Skin of body (tissue), 2 donors: ENCODE data around the gene EIF4E. TPM values are rescaled to one million over a fixed set of nuclear protein-coding genes. Genes with fewer than 3 reads are reported as not detected.
"Not testable (repeated sequence)": the region's sequence is repeated elsewhere in the genome, so short reads cannot be mapped to it uniquely, and the experiment has no call there.

Experiments used
- DNase-seq: peaks from one replicate; lab custom pipeline; 2025; lab: John Stamatoyannopoulos, UW
- total RNA-seq: library from RNA; depleted of rRNA; stranded (reverse); fragments of >200 nt; gene quantifications from one replicate; pipeline ENCODE4 v1.2.3, GENCODE V29; 2014

Gene EIF4E
- 125 TPM for total RNA-seq

DNA sequence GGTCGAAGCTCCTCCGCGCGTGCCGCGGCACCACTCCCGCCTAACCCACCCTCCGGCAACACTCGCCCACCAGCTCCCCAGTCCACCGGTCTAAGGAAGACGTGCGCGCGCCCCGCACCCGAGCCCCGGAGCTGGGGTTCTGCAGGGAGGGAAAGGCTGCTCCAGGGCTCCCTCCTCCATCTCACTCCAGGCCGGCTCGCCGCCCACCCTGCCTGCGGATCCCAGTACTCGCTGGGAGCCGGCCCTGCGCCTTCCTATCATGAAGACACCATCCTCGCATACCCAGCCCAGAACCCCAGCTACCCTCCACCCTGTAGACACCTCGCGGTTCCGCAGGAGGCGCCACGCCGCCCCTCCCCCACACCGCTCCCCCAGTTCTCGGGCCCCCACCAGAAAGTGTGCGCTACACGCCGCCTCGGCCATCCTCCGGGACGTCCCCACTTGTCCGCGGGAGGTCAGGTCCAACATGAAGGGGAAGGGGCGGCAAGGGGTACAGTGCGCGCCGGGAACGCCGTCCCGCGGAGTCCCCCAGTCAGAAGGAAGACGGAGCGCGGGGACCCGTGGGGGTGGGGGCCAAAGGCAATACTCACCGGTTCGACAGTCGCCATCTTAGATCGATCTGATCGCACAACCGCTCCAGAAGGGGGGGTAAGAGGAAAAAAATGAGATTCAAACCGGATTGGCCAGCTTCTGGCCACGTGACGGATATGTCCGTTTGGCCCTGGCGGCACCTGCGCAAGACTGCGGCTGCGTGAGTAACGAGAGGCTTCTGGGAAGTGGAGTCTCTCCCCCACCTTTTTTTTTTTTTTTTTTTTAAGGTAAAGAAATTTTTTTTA lies at the start of gene EIF4E:
Gene EIF4E (minus strand): TSS at position 629 of the 836 bp plus-strand sequence. CDS start 21 bp downstream, at position 608.
- DNase-seq: peak; percentile 98

GRCh38 chr4:98977557-98977956 lies 48.6 kb upstream of the EIF4E start:
- DNase-seq: no peak

GRCh38 chr4:98976716-98977115 lies 47.8 kb upstream of the EIF4E start:
- DNase-seq: no peak

GRCh38 chr4:98969878-98970785 lies 41.2 kb upstream of the EIF4E start:
- peak; percentile 1 for DNase-seq

DNA sequence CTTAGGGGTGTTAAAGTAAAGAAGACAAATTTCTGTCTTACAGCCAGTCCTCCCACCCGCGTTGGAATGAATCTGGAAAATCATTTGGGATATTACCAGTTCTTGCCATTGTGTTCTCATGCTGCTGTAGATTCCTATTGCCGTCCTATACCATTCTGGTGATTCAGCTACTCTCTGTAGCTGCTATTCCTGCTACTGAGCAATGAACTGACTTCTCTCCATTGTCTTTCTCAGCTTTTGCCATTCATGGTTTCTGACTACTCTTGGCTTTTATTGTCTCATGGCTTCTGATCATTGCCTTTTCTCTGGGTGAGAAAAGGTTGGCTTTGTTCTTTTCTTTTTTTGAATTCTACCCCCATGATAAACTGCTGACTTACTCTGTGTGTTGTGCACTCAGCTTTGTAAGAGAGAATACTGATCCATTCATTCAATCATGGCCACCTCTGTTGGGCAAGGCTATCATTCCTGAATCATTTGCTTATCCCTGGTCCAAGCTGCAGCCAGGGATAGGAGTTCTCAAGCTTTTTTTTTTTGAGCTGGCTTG lies 38.9 kb upstream of the EIF4E start:
- no peak for DNase-seq

- no peak for DNase-seq
These were observed 38.0 kb upstream of the EIF4E start for GRCh38 chr4:98966926-98967325.

- no peak for DNase-seq
These were observed 34.9 kb upstream of the EIF4E start for GRCh38 chr4:98963538-98964433.

GRCh38 chr4:98961770-98962169 lies 32.8 kb upstream of the EIF4E start:
- DNase-seq: no peak

GRCh38 chr4:98959411-98959810 lies 30.5 kb upstream of the EIF4E start:
- DNase-seq: no peak

GRCh38 chr4:98958065-98958464 lies 29.1 kb upstream of the EIF4E start:
- no peak for DNase-seq

DNA sequence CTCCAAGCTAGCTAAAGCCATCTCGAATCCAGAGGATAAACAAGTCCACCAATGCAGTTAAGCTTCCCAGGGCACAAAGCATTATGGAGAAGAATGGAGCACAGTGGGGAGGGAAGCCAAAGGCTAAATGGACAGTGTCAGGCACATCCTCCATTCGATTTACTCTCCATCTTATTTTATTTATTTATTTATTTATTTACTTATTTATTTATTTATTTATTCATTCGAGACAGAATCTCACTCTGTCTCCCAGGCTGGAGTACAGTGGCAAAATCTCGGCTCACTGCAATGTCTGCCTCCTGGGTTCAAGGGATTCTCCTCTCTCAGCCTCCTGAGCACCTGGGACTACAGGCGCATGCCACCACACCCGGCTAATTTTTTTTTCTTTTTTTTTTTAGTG lies 26.3 kb upstream of the EIF4E start:
- no peak for DNase-seq

DNA sequence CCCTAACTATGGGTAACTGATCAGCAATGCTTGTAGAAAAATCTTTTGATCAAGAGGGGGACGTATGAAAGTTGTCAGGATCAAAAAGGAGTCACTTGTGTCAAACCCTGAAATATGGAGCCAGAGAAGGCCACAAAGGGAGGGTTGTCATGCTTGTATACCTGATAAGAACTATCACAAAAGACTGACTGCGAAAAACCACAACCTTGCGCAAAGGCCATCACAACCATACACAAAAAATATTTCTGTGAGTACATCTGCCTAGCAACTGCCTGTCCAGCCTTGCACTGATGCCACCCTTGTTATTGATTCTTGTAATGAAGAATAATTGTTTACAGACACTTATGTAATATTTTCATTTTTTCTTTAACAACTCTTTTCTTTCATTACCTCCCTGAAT lies 22.8 kb upstream of the EIF4E start:
- DNase-seq: no peak

DNA sequence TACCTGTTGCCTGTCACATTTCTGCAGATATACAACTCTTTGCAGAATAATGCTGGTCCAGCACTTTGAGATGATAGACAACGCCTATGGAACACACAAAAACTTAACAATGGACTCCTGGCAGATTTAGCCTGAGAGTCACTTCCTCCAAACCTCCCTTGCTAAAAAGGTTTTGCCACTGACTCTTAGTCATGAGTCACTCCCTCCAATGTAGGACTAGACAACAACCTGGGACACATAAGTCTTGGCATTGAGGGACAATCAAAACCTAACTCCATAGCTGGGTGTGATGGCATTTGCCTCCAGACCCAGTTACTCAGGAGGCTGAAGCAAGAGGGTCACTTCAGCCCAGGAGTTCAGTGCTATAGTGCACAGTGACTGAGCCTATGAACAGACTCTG lies 22.0 kb upstream of the EIF4E start:
- DNase-seq: no peak

GRCh38 chr4:98946359-98946758 lies 17.4 kb upstream of the EIF4E start:
- DNase-seq: no peak

DNA sequence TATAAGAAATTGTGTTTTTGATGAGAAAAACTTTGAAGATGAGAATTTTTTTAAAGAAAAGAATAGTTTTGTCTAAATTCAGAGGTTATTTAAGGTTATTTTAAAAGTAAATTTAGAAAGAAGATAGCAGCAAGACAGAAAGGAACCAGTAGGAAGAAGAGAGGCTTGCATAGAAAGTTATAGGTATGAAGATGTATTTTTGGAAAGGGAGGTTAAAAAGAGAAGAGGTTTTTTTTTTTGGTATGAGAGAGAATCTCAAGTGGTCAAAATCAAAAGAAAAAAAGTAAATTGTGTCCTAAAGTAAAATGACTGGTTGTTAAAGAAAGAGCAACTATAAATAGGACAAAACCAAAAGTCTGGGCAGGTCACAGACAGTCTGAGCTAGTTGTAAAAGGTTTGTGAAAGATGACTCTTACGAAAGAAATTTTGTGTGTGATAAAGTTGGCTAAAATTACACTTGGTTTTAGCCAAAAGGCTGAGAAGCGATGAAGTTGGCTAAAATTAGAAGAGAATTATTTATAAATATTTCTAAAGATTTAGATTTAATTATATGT lies 16.4 kb upstream of the EIF4E start:
- DNase-seq: no peak

DNA sequence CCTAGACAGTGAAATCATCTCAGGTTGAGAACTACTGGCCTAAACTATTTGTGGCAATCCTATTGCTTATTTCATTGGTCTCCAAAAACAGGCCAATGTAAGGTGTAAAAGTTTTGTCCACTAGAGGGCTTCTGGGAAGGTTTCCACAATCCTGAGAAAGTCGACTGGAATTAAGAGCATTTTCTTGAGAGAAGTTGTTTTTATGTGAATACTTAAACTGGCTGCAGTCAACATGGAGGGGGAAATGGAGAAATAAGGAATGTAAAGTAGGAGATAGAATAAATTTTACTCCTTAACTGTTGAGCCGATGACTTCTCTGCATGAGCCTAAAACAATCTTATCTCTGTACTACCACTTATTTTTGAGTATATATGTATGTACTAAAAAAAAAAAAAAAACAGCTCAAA lies 11.0 kb upstream of the EIF4E start:
- DNase-seq: peak; percentile 23

GRCh38 chr4:98939438-98939837 lies 10.5 kb upstream of the EIF4E start:
- DNase-seq: no peak

- DNase-seq: no peak
These were observed 9.2 kb upstream of the EIF4E start for GRCh38 chr4:98937986-98938720.

GRCh38 chr4:98935633-98936032 lies 6.7 kb upstream of the EIF4E start:
- DNase-seq: no peak

GRCh38 chr4:98934851-98935250 lies 5.9 kb upstream of the EIF4E start:
- DNase-seq: not testable (repeated sequence)
